Fibroblast of skin of left biceps (primary cell): ENCODE measurements around the gene EMP2.
"Not testable (repeated sequence)": the region's sequence is repeated elsewhere in the genome, so short reads cannot be mapped to it uniquely, and the experiment has no call there.

Source experiments
- DNase-seq, 2 experiments: peaks; one replicate each; pipeline ENCODE4 v3.0.0-alpha.2; 2013; ENCODE audit warnings: low read depth in 2 of 2

The EMP2 gene

DNA sequence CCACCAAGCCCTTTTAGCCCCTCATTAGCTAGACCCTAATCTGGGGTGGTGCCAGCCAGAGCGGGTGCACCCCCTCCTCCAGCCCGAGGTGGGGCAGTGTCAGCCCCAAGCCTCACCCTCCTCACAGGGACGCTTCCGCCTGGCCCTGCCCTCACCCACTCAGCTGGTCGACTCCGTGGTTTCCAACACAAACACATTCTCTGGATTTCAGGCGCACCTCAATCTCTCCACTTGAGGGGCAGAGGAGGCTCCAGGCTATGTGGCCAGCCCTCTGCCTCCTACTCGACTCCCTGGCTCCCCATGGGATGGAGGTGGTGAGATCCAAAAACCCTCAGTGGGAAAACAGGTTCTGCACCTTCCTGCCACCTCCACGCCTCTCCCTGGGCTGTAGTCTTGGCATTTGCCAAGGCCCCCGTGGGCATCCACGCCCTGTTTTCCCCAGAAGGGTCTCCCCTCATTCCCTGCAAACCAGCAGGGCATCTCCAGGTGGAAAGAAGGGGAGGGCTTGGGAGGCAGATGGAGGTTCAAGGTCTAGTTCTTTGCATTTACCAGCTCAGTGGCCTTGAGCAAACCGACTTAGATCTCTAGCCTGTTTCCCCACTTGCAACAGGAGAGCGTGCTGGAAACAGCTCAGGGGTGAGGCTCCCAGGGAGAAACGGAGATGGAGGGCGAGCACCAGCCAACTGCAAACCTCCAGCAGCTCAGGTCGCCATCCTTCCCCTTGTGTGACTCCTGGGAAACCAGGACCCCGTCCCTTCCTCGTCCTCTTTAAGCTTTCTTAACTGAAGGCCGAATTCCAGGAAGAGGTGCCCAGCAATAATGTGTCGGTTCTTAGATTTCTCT, 1.7 kb downstream of the EMP2 start:
- DNase-seq, result no peak

DNA sequence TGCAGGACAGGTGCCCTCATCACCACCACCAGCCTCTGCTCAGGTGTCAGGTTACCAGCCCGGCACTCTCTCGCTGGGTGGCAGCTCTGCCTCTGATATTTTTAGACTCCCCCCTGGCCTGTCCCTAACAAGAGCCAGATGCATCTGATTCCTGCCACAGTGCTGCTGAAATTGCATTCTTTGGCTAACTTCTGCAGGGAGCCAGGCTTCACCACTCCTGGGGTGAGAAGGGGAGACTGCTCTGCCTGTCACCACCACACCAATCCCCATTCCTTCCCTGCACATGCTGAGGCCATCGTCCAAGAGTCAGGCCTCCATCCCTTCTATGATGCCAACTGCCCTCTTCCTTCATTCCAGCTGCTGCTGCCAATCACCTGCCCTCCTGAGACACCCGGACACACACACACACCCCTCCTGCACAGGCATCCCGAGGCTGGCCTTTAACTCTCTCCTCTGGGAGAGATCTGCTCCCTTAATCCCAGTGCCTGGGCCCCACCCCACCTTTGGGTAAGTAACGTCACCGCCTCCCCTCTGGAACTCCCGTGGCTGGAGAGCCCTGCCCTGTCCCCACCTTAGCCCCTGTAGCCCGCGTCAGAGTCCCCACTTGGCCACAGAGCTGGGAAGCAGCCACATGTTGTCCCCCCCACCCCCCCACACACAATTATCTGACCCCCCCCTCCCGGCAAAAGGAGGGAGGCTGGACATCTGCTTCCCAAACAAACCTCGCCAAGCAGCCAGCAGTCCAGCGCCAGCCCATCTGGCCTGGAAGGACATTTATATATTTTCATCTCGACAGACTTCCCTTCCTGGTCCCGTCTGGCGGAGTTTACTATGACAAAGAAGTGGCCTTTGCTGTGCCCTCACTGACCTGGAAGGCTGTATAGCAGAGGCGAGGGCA, 2.8 kb downstream of the EMP2 start:
- DNase-seq, result peak in 1 of 2 experiments; percentile 22

GRCh38 chr16:10576390-10577304, 3.8 kb downstream of the EMP2 start:
- no peak for DNase-seq

GRCh38 chr16:10575506-10576130, 4.8 kb downstream of the EMP2 start:
- DNase-seq, result no peak

DNA sequence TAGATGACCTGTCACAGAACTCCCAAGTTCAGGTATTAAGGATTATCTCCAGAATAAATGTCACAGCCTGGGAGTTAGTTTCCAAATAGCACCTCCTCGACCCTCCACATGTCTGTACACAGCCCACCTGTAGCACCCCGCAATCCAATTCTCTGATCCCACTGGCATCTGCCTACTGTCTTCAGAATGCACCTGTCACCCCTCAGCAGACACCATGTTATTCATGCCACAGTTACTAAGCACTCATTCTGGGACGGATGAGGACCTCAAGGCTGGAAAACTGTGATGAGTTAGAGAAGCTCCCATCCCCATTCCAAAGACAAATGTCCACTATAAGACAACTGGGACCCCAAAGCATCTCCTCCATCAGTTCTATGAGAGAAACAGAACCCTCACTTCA, 7.8 kb downstream of the EMP2 start:
- DNase-seq, result no peak

GRCh38 chr16:10571354-10571753, 9.0 kb downstream of the EMP2 start:
- DNase-seq, result no peak

- DNase-seq, result no peak
Measured at GRCh38 chr16:10569621-10570020, 10.8 kb downstream of the EMP2 start.

GRCh38 chr16:10566613-10567012, 13.8 kb downstream of the EMP2 start:
- DNase-seq, result no peak

GRCh38 chr16:10565167-10565566, 15.2 kb downstream of the EMP2 start:
- DNase-seq, result no peak

DNA sequence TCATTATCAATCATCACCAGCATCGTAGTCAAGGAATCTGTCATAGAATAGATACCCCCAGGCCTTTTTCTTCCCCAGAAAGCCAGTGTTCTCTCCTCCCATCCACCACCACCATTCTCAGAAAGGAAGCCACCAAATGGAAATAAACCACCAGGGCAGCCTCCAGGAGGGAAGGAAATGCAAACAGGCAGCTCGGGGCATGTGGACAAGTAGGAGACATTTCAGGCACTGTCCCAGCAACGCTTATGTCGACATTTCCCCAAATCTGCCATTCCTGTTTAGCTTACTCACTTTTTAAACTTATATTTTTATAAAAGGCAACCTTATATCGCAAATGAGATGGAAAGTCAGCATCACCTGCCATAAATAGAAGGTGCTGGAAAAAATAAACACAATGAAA, 15.8 kb downstream of the EMP2 start:
- no peak for DNase-seq

DNA sequence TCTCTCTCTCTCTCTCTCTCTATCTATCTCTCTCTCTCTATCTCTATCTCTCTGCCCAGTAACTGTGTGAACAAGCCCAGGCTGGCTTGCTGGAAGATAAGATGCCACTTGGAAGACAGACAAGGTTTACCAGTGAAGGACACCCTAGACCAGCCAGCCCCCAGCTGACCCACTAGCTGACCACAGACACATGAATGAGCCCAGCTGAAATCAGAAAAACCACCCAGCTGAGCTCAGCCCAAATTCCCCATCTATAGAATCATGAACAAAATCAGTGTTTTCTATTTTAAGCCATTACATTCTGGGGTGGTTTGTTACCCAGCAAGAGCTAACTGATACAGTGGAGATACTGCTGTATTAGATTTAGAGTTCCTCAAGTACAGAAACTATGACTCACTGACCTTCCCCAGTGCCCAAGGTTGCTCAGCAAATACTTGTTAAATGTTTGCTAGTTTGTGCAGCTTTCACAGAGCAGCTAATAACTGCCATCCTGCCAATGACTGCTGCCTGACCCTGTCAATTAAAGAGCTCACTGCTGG, 18.0 kb downstream of the EMP2 start:
- DNase-seq, result no peak

DNA sequence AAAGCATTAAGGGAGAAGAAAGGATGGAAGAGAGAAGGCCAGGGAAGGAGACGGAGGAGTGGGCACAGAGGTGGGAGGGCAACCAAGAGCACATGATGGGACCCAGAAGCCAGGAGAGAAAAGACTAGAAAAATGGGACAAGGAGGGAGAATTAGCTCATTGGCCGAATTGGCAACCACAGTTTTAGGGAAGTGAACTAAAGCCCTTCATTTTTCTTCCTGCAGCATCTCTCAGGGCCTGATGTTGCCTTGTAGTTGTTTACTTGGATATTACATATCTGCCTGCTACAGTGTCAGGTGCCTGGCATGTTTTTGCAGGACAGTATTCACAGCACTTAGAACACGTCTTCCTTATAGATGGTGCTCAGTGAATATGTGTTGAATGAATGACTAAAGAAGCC, 19.0 kb downstream of the EMP2 start:
- no peak for DNase-seq

GRCh38 chr16:10561001-10561400, 19.4 kb downstream of the EMP2 start:
- DNase-seq, result no peak

DNA sequence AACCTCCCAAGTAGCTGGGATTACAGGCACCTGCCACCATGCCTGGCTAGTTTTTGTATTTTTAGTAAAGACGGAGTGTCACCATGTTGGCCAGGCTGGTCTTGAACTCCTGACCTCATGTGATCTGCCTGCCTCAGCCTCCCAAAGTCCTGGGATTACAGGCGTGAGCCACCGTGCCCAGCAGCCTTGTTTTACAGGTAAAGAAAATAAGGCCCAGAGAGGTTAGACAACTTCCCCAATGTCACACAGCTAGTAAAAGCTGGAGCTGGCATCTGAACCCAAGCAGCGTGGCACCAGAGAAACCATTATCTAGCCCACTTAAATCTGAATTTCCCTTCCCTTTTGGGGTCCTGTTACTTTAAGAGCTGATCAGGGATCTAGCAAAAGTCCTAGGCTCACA, 20.6 kb downstream of the EMP2 start:
- not testable (repeated sequence) for DNase-seq

DNA sequence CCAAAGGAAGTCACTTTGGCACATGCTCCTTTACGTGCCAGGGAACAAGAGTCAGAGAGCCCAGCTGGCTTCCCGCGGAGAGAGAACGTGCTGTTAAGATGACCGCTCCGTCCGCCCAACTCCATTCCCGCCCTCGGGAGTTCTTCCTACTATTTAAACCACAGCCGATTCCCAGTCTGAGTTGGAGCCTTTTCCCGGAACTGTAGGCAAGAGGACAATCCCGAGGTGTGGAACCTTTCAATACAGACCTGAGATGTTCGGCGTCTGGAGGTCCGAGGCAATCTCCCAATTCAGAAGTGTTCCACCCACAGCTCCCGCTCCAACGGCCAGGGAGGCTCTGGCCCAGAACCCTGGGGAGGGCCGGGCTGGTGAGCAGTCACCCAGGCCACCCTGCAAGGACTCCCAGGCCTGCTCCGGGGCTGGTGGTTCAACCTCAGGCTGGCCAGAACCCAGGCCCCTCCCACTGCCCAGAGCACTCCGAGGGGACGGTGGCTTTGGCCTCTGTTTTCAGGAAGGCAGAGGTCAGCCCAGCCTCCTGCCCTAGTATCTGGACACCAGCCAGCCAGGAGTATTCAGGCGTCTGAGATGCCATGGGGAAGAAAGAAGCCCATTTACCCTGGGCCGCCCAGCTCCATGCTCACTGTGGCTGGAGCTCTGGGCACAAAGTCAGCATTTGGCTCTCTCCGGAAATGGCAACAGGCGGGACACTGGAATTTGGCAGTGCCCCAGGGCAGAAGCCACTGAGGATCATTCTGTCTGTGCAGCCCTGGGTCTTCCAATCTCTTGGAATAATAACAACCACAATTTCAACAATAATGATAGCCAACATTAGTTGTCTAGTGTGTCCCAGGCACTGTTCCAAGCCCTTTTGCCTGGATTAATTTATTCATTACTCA, 21.4 kb downstream of the EMP2 start:
- no peak for DNase-seq

DNA sequence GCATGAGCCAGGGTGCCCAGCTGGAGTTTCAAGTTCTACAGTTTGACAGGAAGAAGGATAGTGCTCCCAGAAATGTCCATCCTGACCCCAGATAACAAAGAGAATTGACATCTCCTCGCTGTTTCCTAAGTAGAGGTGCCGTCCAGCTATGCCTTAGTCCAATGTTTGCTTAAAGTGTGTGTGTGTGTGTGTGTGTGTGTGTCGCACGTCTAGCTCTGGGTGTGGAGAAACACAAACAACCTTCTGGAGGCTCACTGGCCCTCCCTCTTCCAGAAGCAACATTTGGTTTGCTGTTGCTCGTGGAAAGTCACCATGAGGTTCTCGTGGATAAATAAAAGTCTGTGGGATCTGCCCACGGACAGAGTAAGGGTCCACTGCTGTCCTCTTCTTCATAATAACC, 22.1 kb downstream of the EMP2 start:
- DNase-seq, result no peak

- no peak for DNase-seq
Measured at GRCh38 chr16:10557750-10558149, 22.6 kb downstream of the EMP2 start.

DNA sequence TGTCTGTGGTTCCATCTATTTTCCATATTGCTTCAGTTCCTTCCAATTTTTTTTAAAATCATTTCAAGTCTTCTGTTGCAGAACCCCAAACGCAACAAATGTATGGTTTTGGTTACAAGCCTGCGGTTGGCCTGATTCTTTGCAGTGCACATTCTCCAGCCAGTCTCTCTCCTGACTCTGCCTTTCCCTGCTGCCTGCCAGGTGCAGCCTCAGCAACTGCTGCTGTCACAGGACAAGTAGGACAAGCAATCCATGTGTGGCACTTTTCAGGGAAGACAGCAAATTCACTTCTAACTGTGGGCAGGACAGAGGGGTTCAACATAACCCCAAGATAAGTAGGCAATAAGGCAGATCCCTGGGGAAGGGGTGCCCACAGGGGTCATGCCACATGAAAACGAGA, 24.2 kb downstream of the EMP2 start:
- no peak for DNase-seq

GRCh38 chr16:10554569-10554968, 25.8 kb downstream of the EMP2 start:
- DNase-seq, result no peak

DNA sequence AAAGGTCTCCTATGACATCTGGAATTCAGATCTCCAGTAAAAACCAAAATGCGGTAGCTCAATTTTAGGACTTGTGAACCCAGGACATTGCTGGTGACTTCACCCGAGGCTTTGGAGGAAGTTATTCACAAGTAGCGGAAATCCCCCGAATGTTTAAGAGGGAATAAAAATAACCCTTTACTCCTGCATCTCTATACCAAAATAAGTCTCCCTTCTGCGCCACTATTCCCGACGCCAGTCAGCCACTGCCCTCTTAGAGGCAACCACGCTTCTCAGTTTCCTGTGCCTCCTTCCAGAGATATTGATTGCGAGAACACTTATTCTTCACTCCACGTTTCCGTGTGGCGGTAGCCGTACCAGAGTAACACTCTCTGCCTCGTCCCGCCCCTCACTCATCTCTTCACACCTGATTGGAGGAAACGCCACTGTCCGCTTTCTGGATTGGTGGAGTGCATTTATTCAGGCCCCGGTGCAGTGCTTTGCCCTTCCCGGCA, 27.4 kb downstream of the EMP2 start:
- no peak for DNase-seq
